WTC11 (cell line): ENCODE measurements around the gene TLCD3B. TPM values are rescaled to one million over a fixed set of nuclear protein-coding genes. Genes with fewer than 3 reads are reported as not detected.

Source experiments
- ATAC-seq: fragments of 200-7000 bp; cut with Tn5 transposase; 2 replicates; pipeline ENCODE4 v1.10.0; 2021; ENCODE audit warnings: mild to moderate bottlenecking, moderate library complexity
- CTCF ChIA-PET: fragments of 300-600 bp; sonication (Branson Sonifier 250); formaldehyde crosslinking; loops from one replicate; lab custom pipeline; 2021; ENCODE audit warnings: antibody characterized with exemption; lab: Charles Lee
- POLR2A ChIA-PET: fragments of 350-600 bp; sonication (Branson Sonifier 250); formaldehyde crosslinking; loops from one replicate; lab custom pipeline; 2021; ENCODE audit warnings: antibody characterized with exemption; lab: Charles Lee
- DNase-seq: peaks from one replicate; pipeline ENCODE4 v3.0.0; 2021; ENCODE audit warnings: low spot score
- H3K27ac Mint-ChIP-seq: 2 replicates; pipeline ENCODE4 v1.8.0; 2021; ENCODE audit warnings: mixed read lengths
- H3K27me3 Mint-ChIP-seq: 2 replicates; pipeline ENCODE4 v1.8.0; 2021; ENCODE audit warnings: low read depth, mild to moderate bottlenecking, moderate library complexity, mixed read lengths
- H3K36me3 Mint-ChIP-seq: 2 replicates; pipeline ENCODE4 v1.8.0; 2021; ENCODE audit warnings: mixed read lengths
- H3K4me1 Mint-ChIP-seq: 2 replicates; pipeline ENCODE4 v1.8.0; 2022; ENCODE audit warnings: mixed read lengths
- H3K4me3 Mint-ChIP-seq: 2 replicates; pipeline ENCODE4 v1.8.0; 2021; ENCODE audit warnings: mild to moderate bottlenecking, moderate library complexity, mixed read lengths
- H3K9me3 Mint-ChIP-seq: 2 replicates; pipeline ENCODE4 v1.8.0; 2021; ENCODE audit warnings: mixed read lengths
- EMX1 ChIP-seq: fragments of 250-450 bp; sonication (Bioruptor Pico); IDR thresholded peaks from 2 replicates; pipeline ENCODE4 v1.8.0; 2021; ENCODE audit warnings: mild to moderate bottlenecking
- SOX15 ChIP-seq: fragments of 250-450 bp; sonication (Bioruptor Pico); IDR thresholded peaks from 2 replicates; pipeline ENCODE4 v1.9.0; 2021; ENCODE audit warnings: mild to moderate bottlenecking
- ZNF416 ChIP-seq: fragments of 250-450 bp; sonication (Bioruptor Pico); IDR thresholded peaks from 2 replicates; pipeline ENCODE4 v1.9.0; 2021; ENCODE audit warnings: mild to moderate bottlenecking, inconsistent platforms
- total RNA-seq: library from RNA; stranded (reverse); gene quantifications from 3 replicates; pipeline ENCODE4 v1.2.3, GENCODE V29; 2021
- TF ChIP-seq, protein P1 (sequence below): sonication (generic); formaldehyde crosslinking; IDR thresholded peaks from 2 replicates; pipeline ENCODE4 v1.8.0; 2022; ENCODE audit warnings: missing genetic modification reagents
- TF ChIP-seq, protein P2 (sequence below): sonication (generic); formaldehyde crosslinking; IDR thresholded peaks from 2 replicates; pipeline ENCODE4 v1.8.0; 2022; ENCODE audit warnings: mild to moderate bottlenecking, missing genetic modification reagents
- TF ChIP-seq, protein P3 (sequence below): sonication (generic); formaldehyde crosslinking; conservative IDR thresholded peaks from 2 replicates; pipeline ENCODE4 v1.8.1; 2022; ENCODE audit warnings: mild to moderate bottlenecking, missing genetic modification reagents
- TF ChIP-seq, protein P4 (sequence below): sonication (generic); formaldehyde crosslinking; IDR thresholded peaks from 2 replicates; pipeline ENCODE4 v1.8.0; 2023; ENCODE audit warnings: mild to moderate bottlenecking, missing genetic modification reagents
- TF ChIP-seq, protein P5 (sequence below): sonication (generic); formaldehyde crosslinking; IDR thresholded peaks from 2 replicates; pipeline ENCODE4 v1.8.0; 2022; ENCODE audit warnings: mild to moderate bottlenecking, missing genetic modification reagents
- TF ChIP-seq, protein P6 (sequence below): fragments of 250-450 bp; sonication (Bioruptor Pico); IDR thresholded peaks from 2 replicates; pipeline ENCODE4 v1.9.0; 2021; ENCODE audit warnings: moderate library complexity, mild to moderate bottlenecking, inconsistent platforms, borderline replicate concordance
- TF ChIP-seq, protein P7 (sequence below): sonication (generic); formaldehyde crosslinking; IDR thresholded peaks from 2 replicates; pipeline ENCODE4 v1.8.1; 2022; ENCODE audit warnings: mild to moderate bottlenecking, moderate library complexity, missing genetic modification reagents
- TF ChIP-seq, protein P8 (sequence below): sonication (generic); formaldehyde crosslinking; IDR thresholded peaks from 2 replicates; pipeline ENCODE4 v1.8.1; 2023; ENCODE audit warnings: mild to moderate bottlenecking, missing genetic modification reagents

Gene TLCD3B
- total RNA-seq, 1 experiment from 2014 or later: 28.1 TPM

DNA sequence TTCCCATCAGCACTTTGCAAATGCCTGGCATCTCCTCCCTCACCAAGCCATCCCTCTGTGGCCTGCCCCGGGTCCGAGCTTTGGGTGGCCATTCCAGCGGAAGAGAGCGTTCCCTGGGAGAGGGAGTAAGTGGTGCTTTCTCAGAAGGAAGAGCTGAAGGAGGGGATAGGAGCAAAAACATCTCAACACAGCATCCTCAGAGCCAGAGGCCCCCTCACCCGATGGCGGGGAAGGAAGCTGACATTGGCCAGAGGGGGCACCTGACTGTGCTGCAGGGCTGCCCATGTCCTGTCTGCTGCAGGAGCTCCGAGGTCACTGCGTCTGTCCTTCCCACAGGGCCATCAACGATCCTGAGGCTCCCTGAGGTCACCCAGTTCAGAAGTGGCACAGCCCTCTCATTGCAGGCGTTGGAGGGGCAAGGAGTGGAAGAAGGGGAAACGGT, 427 bp upstream of the TLCD3B start:
- H3K27ac Mint-ChIP-seq: no peak overlapping the region
- peaks cover 35% of the 10 kb centered on the region for H3K4me1 Mint-ChIP-seq
- ChIA-PET POLR2A (interaction anchor here (0.5 to 1.5 kb wide), 7 partner anchors 15 to 619 kb away, joined by 3 to 7 read pairs (median 3); partner anchors contain the start of genes ALDOA, KIF22 and PRR14), CTCF (interaction anchor here (0.6 to 3.6 kb wide), 65 partner anchors 8 to 584 kb away, joined by 3 to 79 read pairs (median 9); partner anchors contain the start of genes ALDOA, ASPHD1, C16orf92 and CDIPT)
- peak overlapping the region; percentile 79 for H3K4me3 Mint-ChIP-seq
- H3K9me3 Mint-ChIP-seq: peaks cover 2% of the 10 kb centered on the region; the same call in 1 of the 2 replicates
- H3K27me3 Mint-ChIP-seq: peaks cover 46% of the 10 kb centered on the region
- ATAC-seq: no peak
- H3K36me3 Mint-ChIP-seq: no peaks in the 10 kb centered on the region
- no peak for DNase-seq
- TF ChIP-seq, protein P1, sequence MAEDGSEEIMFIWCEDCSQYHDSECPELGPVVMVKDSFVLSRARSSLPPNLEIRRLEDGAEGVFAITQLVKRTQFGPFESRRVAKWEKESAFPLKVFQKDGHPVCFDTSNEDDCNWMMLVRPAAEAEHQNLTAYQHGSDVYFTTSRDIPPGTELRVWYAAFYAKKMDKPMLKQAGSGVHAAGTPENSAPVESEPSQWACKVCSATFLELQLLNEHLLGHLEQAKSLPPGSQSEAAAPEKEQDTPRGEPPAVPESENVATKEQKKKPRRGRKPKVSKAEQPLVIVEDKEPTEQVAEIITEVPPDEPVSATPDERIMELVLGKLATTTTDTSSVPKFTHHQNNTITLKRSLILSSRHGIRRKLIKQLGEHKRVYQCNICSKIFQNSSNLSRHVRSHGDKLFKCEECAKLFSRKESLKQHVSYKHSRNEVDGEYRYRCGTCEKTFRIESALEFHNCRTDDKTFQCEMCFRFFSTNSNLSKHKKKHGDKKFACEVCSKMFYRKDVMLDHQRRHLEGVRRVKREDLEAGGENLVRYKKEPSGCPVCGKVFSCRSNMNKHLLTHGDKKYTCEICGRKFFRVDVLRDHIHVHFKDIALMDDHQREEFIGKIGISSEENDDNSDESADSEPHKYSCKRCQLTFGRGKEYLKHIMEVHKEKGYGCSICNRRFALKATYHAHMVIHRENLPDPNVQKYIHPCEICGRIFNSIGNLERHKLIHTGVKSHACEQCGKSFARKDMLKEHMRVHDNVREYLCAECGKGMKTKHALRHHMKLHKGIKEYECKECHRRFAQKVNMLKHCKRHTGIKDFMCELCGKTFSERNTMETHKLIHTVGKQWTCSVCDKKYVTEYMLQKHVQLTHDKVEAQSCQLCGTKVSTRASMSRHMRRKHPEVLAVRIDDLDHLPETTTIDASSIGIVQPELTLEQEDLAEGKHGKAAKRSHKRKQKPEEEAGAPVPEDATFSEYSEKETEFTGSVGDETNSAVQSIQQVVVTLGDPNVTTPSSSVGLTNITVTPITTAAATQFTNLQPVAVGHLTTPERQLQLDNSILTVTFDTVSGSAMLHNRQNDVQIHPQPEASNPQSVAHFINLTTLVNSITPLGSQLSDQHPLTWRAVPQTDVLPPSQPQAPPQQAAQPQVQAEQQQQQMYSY (CRISPR knock-in tag): no peak

DNA sequence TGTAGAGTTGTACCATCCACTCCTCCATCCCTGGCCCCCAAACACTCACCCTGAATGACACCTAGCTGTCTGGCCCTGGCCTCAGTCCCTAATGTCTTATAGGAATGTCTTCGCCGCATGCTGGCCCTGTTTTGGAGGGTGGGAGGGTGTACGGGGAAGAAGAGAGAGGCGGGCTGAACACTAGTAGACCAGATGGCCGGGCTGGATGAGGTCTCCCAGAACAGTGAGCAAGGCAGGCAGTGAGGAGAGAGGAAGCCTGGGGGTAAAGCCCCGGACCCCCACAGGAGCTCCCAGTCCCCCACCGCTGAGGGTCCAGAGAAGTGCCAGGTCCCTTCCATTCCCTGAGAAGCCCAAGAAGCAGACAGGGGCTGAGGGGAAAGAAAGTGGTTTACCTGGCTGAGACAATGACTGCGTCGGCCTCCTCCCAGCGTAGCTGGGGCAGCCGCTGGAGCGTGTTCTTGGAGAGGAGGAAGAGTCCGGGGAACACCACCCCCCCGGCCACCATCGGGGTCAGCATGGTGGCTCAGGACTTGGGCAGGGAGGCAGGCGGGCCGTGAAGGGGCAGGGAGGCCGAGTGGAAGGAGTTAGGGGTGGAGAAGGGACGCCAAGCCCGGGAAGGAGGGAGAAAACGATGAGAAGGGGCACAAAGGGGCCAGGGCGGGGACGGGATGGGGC, 923 bp downstream of the TLCD3B start:
- TF ChIP-seq, protein P2, sequence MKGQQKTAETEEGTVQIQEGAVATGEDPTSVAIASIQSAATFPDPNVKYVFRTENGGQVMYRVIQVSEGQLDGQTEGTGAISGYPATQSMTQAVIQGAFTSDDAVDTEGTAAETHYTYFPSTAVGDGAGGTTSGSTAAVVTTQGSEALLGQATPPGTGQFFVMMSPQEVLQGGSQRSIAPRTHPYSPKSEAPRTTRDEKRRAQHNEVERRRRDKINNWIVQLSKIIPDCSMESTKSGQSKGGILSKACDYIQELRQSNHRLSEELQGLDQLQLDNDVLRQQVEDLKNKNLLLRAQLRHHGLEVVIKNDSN (CRISPR knock-in tag): no peak
- TF ChIP-seq, protein P3, sequence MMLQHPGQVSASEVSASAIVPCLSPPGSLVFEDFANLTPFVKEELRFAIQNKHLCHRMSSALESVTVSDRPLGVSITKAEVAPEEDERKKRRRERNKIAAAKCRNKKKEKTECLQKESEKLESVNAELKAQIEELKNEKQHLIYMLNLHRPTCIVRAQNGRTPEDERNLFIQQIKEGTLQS (CRISPR knock-in tag): no peak
- TF ChIP-seq EMX1 (CRISPR knock-in tag) (no peak), ZNF416 (no peak), SOX15 (CRISPR knock-in tag) (no peak)
- TF ChIP-seq, protein P4, sequence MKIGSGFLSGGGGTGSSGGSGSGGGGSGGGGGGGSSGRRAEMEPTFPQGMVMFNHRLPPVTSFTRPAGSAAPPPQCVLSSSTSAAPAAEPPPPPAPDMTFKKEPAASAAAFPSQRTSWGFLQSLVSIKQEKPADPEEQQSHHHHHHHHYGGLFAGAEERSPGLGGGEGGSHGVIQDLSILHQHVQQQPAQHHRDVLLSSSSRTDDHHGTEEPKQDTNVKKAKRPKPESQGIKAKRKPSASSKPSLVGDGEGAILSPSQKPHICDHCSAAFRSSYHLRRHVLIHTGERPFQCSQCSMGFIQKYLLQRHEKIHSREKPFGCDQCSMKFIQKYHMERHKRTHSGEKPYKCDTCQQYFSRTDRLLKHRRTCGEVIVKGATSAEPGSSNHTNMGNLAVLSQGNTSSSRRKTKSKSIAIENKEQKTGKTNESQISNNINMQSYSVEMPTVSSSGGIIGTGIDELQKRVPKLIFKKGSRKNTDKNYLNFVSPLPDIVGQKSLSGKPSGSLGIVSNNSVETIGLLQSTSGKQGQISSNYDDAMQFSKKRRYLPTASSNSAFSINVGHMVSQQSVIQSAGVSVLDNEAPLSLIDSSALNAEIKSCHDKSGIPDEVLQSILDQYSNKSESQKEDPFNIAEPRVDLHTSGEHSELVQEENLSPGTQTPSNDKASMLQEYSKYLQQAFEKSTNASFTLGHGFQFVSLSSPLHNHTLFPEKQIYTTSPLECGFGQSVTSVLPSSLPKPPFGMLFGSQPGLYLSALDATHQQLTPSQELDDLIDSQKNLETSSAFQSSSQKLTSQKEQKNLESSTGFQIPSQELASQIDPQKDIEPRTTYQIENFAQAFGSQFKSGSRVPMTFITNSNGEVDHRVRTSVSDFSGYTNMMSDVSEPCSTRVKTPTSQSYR: no peak
- TF ChIP-seq, protein P5, sequence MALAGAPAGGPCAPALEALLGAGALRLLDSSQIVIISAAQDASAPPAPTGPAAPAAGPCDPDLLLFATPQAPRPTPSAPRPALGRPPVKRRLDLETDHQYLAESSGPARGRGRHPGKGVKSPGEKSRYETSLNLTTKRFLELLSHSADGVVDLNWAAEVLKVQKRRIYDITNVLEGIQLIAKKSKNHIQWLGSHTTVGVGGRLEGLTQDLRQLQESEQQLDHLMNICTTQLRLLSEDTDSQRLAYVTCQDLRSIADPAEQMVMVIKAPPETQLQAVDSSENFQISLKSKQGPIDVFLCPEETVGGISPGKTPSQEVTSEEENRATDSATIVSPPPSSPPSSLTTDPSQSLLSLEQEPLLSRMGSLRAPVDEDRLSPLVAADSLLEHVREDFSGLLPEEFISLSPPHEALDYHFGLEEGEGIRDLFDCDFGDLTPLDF (CRISPR knock-in tag): no peak
- TF ChIP-seq, protein P6, sequence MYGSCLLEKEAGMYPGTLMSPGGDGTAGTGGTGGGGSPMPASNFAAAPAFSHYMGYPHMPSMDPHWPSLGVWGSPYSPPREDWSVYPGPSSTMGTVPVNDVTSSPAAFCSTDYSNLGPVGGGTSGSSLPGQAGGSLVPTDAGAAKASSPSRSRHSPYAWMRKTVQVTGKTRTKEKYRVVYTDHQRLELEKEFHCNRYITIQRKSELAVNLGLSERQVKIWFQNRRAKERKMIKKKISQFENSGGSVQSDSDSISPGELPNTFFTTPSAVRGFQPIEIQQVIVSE: no peak
- TF ChIP-seq, protein P7, sequence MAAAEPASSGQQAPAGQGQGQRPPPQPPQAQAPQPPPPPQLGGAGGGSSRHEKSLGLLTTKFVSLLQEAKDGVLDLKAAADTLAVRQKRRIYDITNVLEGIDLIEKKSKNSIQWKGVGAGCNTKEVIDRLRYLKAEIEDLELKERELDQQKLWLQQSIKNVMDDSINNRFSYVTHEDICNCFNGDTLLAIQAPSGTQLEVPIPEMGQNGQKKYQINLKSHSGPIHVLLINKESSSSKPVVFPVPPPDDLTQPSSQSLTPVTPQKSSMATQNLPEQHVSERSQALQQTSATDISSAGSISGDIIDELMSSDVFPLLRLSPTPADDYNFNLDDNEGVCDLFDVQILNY (CRISPR knock-in tag): no peak
- TF ChIP-seq, protein P8, sequence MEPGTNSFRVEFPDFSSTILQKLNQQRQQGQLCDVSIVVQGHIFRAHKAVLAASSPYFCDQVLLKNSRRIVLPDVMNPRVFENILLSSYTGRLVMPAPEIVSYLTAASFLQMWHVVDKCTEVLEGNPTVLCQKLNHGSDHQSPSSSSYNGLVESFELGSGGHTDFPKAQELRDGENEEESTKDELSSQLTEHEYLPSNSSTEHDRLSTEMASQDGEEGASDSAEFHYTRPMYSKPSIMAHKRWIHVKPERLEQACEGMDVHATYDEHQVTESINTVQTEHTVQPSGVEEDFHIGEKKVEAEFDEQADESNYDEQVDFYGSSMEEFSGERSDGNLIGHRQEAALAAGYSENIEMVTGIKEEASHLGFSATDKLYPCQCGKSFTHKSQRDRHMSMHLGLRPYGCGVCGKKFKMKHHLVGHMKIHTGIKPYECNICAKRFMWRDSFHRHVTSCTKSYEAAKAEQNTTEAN (CRISPR knock-in tag): no peak
- POLR2A ChIA-PET: interaction anchor here (0.7 kb wide), 1 partner anchor 214 kb away, joined by 3 read pairs; the partner anchor contains the start of gene PAGR1
- peak overlapping the region; percentile 79 for H3K4me3 Mint-ChIP-seq
- DNase-seq: no peak
- no peak overlapping the region for H3K27ac Mint-ChIP-seq
- H3K27me3 Mint-ChIP-seq: peaks cover 32% of the 10 kb centered on the region
- H3K36me3 Mint-ChIP-seq: no peaks in the 10 kb centered on the region
- H3K4me1 Mint-ChIP-seq: peaks cover 35% of the 10 kb centered on the region
- H3K9me3 Mint-ChIP-seq: no peaks in the 10 kb centered on the region
- CTCF ChIA-PET: interaction anchor here (0.7 to 3.6 kb wide), 8 partner anchors 55 to 350 kb away, joined by 3 to 42 read pairs (median 28); partner anchors contain the start of genes ASPHD1, MAZ, MVP and PAGR1
- ATAC-seq: no peak
